ENCODE measurements around the gene MCU. TPM values are rescaled to one million over a fixed set of nuclear protein-coding genes. Genes with fewer than 3 reads are reported as not detected.

MCU gene
- total RNA-seq, 1 donor from 2014 or later = 31.8 TPM

GRCh38 chr10:72742797-72743196 lies 50.9 kb downstream of the MCU start:
- Mint-ChIP-seq H3K4me1 (ENCODE audit: low read depth, unreplicated experiment) (peaks cover 13% of the 10 kb centered on the region), H3K9me3 (ENCODE audit: unreplicated experiment) (no peaks in the 10 kb centered on the region), H3K27ac (ENCODE audit: unreplicated experiment) (no peak overlapping the region), H3K27me3 (ENCODE audit: low read depth, unreplicated experiment) (no peaks in the 10 kb centered on the region), H3K36me3 (ENCODE audit: low read depth, unreplicated experiment) (no peaks in the 10 kb centered on the region), H3K4me3 (ENCODE audit: unreplicated experiment) (no peak overlapping the region)
- Histone ChIP-seq H3K27ac (ENCODE audit: low read depth, low read length) (no peak overlapping the region), H3K36me3 (ENCODE audit: insufficient read depth, low read length) (no peaks in the 10 kb centered on the region), H2AFZ (ENCODE audit: low read depth, low read length) (no peak overlapping the region), H3K4me2 (ENCODE audit: low read length) (no peak overlapping the region), H3K27me3 (ENCODE audit: insufficient read depth, low read length) (no peaks in the 10 kb centered on the region), H3K9me3 (ENCODE audit: insufficient read depth, low read depth, low read length) (no peaks in the 10 kb centered on the region), H3K9ac (ENCODE audit: low read length) (no peak overlapping the region), H3K79me2 (ENCODE audit: insufficient read depth, low read length) (peaks cover 49% of the 10 kb centered on the region), H3K4me1 (ENCODE audit: insufficient read depth, low read length) (peaks cover 3% of the 10 kb centered on the region), H3K4me3 (ENCODE audit: insufficient read depth, low read depth, low read length) (no peak overlapping the region), H4K20me1 (ENCODE audit: insufficient read depth, low read length) (peaks cover 65% of the 10 kb centered on the region)
- no peak for FAIRE-seq
- TF ChIP-seq EZH2 (IDR thresholded peaks at IDR 0.05; ENCODE audit: insufficient read depth, low read length) = no peak
- TF ChIP-seq, protein P1, sequence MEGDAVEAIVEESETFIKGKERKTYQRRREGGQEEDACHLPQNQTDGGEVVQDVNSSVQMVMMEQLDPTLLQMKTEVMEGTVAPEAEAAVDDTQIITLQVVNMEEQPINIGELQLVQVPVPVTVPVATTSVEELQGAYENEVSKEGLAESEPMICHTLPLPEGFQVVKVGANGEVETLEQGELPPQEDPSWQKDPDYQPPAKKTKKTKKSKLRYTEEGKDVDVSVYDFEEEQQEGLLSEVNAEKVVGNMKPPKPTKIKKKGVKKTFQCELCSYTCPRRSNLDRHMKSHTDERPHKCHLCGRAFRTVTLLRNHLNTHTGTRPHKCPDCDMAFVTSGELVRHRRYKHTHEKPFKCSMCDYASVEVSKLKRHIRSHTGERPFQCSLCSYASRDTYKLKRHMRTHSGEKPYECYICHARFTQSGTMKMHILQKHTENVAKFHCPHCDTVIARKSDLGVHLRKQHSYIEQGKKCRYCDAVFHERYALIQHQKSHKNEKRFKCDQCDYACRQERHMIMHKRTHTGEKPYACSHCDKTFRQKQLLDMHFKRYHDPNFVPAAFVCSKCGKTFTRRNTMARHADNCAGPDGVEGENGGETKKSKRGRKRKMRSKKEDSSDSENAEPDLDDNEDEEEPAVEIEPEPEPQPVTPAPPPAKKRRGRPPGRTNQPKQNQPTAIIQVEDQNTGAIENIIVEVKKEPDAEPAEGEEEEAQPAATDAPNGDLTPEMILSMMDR (IDR thresholded peaks at IDR 0.05; ENCODE audit: insufficient read depth, low read depth, low read length) = no peak
- DNase-seq (ENCODE audit: low read depth) = no peak

DNA sequence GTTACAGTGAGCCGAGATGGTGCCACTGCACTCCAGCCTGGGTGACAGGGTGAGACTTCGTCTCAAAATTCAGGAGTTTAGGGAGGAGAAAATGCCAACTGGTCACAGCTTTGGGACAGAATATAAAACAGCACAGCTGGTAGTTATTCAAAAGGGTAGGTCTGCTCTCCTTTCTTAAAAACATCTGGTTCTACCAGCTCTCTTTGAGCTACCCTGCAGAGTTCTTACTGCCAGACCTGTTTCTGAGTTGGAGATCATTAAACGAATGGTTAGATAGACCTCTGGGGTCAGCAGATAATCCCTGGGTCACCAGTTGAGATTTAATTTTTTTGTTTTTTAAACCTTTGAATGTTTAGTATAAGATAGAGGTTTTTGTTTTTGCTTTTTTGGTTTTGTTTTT lies 52.6 kb downstream of the MCU start:
- H3K27ac Mint-ChIP-seq (ENCODE audit: unreplicated experiment) = no peak overlapping the region
- peaks cover 63% of the 10 kb centered on the region for H4K20me1 ChIP-seq (ENCODE audit: insufficient read depth, low read length)
- H3K36me3 ChIP-seq (ENCODE audit: insufficient read depth, low read length) = no peaks in the 10 kb centered on the region
- peaks cover 10% of the 10 kb centered on the region for H3K4me1 Mint-ChIP-seq (ENCODE audit: low read depth, unreplicated experiment)
- no peaks in the 10 kb centered on the region for H3K27me3 Mint-ChIP-seq (ENCODE audit: low read depth, unreplicated experiment)
- H3K27me3 ChIP-seq (ENCODE audit: insufficient read depth, low read length) = no peaks in the 10 kb centered on the region
- TF ChIP-seq, protein P1 (IDR thresholded peaks at IDR 0.05; ENCODE audit: insufficient read depth, low read depth, low read length) = no peak
- TF ChIP-seq EZH2 (IDR thresholded peaks at IDR 0.05; ENCODE audit: insufficient read depth, low read length) = no peak
- H3K27ac ChIP-seq (ENCODE audit: low read depth, low read length) = no peak overlapping the region
- no peak overlapping the region for H2AFZ ChIP-seq (ENCODE audit: low read depth, low read length)
- no peaks in the 10 kb centered on the region for H3K9me3 Mint-ChIP-seq (ENCODE audit: unreplicated experiment)
- no peaks in the 10 kb centered on the region for H3K36me3 Mint-ChIP-seq (ENCODE audit: low read depth, unreplicated experiment)
- DNase-seq (ENCODE audit: low read depth) = no peak
- H3K9me3 ChIP-seq (ENCODE audit: insufficient read depth, low read depth, low read length) = no peaks in the 10 kb centered on the region
- no peak overlapping the region for H3K9ac ChIP-seq (ENCODE audit: low read length)
- no peak overlapping the region for H3K4me3 Mint-ChIP-seq (ENCODE audit: unreplicated experiment)
- H3K4me2 ChIP-seq (ENCODE audit: low read length) = no peak overlapping the region
- no peak overlapping the region for H3K4me3 ChIP-seq (ENCODE audit: insufficient read depth, low read depth, low read length)
- H3K4me1 ChIP-seq (ENCODE audit: insufficient read depth, low read length) = no peaks in the 10 kb centered on the region
- FAIRE-seq = no peak
- H3K79me2 ChIP-seq (ENCODE audit: insufficient read depth, low read length) = peaks cover 51% of the 10 kb centered on the region

- no peak overlapping the region for H2AFZ ChIP-seq (ENCODE audit: low read depth, low read length)
- FAIRE-seq = no peak
Observed at GRCh38 chr10:72746426-72747363, 54.8 kb downstream of the MCU start.

More at GRCh38 chr10:72746426-72747363, 54.8 kb downstream of the MCU start:
- Histone ChIP-seq H3K36me3 (ENCODE audit: insufficient read depth, low read length) (no peaks in the 10 kb centered on the region), H3K27me3 (ENCODE audit: insufficient read depth, low read length) (no peaks in the 10 kb centered on the region), H3K27ac (ENCODE audit: low read depth, low read length) (no peak overlapping the region), H3K4me2 (ENCODE audit: low read length) (no peak overlapping the region), H3K9me3 (ENCODE audit: insufficient read depth, low read depth, low read length) (no peaks in the 10 kb centered on the region), H3K4me1 (ENCODE audit: insufficient read depth, low read length) (no peaks in the 10 kb centered on the region), H3K79me2 (ENCODE audit: insufficient read depth, low read length) (peaks cover 42% of the 10 kb centered on the region), H3K4me3 (ENCODE audit: insufficient read depth, low read depth, low read length) (no peak overlapping the region), H3K9ac (ENCODE audit: low read length) (no peak overlapping the region), H4K20me1 (ENCODE audit: insufficient read depth, low read length) (peaks cover 46% of the 10 kb centered on the region)
- Mint-ChIP-seq H3K9me3 (ENCODE audit: unreplicated experiment) (no peaks in the 10 kb centered on the region), H3K27ac (ENCODE audit: unreplicated experiment) (no peak overlapping the region), H3K4me3 (ENCODE audit: unreplicated experiment) (no peak overlapping the region), H3K36me3 (ENCODE audit: low read depth, unreplicated experiment) (no peaks in the 10 kb centered on the region), H3K27me3 (ENCODE audit: low read depth, unreplicated experiment) (no peaks in the 10 kb centered on the region), H3K4me1 (ENCODE audit: low read depth, unreplicated experiment) (peaks cover 5% of the 10 kb centered on the region)
- no peak for DNase-seq (ENCODE audit: low read depth)
- no peak for TF ChIP-seq EZH2 (IDR thresholded peaks at IDR 0.05; ENCODE audit: insufficient read depth, low read length)
